Right lobe of liver (tissue), 6 donors: ENCODE data around the gene SLC28A1. TPM values are rescaled to one million over a fixed set of nuclear protein-coding genes. Genes with fewer than 3 reads are reported as not detected.

Source experiments
- ATAC-seq, 4 donors: fragments of 200-7000 bp; cut with Tn5 transposase; one replicate each; pipeline ENCODE4 v1.9.1; 2020; ENCODE audit warnings: mild to moderate bottlenecking in 4 of 4, moderate library complexity in 4 of 4
- DNase-seq, 3 donors: peaks; one replicate each; pipeline ENCODE4 v3.0.0-alpha.2; 2020
- H3K27ac ChIP-seq, 3 donors: fragments of 200-600 bp; one replicate each; pipeline ENCODE4 v1.8.0; 2022
- H3K27me3 ChIP-seq, 2 donors: fragments of 200-600 bp; one replicate each; pipeline ENCODE4 v1.8.0; 2022
- H3K36me3 ChIP-seq, 4 donors: fragments of 200-600 bp; sonication (generic) in 1 of 4; one replicate each; pipeline versions ENCODE4 v1.5.1 to v1.8.0; 2017 to 2022; ENCODE audit warnings: control low read depth in 1 of 4
- H3K4me1 ChIP-seq, 4 donors: fragments of 200-600 bp; sonication (generic) in 1 of 4; one replicate each; pipeline versions ENCODE4 v1.5.1 to v1.8.0; 2017 to 2022; ENCODE audit warnings: control low read depth in 1 of 4
- H3K4me3 ChIP-seq, 3 donors: fragments of 200-600 bp; one replicate each; pipeline ENCODE4 v1.8.0; 2022
- H3K9me3 ChIP-seq, 4 donors: fragments of 200-600 bp; sonication (generic) in 1 of 4; one replicate each; pipeline versions ENCODE4 v1.5.1 to v1.8.0; 2017 to 2022; ENCODE audit warnings: control low read depth in 1 of 4
- CTCF ChIP-seq, 4 donors: fragments of 200-600 bp in 3 of 4; fragments of 450-650 bp in 1 of 4; IDR thresholded peaks; one replicate each; pipeline versions ENCODE4 v1.5.1 to v1.8.0; 2016 to 2022; ENCODE audit warnings: antibody characterized with exemption in 4 of 4, mild to moderate bottlenecking in 2 of 4
- POLR2A ChIP-seq: fragments of 450-650 bp; IDR thresholded peaks from one replicate; pipeline ENCODE4 v1.6.1; 2017; ENCODE audit warnings: antibody characterized with exemption, mild to moderate bottlenecking
- WGBS: methylation state at CpG from one replicate; pipeline ENCODE4 v1.1.6; 2018; ENCODE audit warnings: low coverage, low lambda C conversion rate; ENCODE audit not compliant: insufficient coverage; ENCODE audit errors: missing lambda C conversion rate; 5-methylcytosine and 5-hydroxymethylcytosine counted together
- intact Hi-C, 2 donors: fragments of 100-400 bp; cut with DNase I; formaldehyde crosslinking; loops; one replicate each; pipeline versions ENCODE4 v1.11.2 to v1.14.1; 2022
- total RNA-seq, 6 experiments: library from RNA; depleted of rRNA in 2 of 6; stranded (reverse); fragments of >200 nt in 2 of 6; fragmentation: NEBNext Ultra II Directional in 3 of 6; extraction: Animal tissue kit (Norgen Biotek cat#: 25700) in 3 of 6; gene quantifications; one replicate each; pipeline versions ENCODE4 v1.1.0 to v1.2.4, GENCODE V29; 2016 to 2023
- donor health status: DM: no; HTN: yes; CAD: no.
- donor health status: DM: no; HTN: no; CAD: no.
- donor health status: DM: no; HTN: no; CAD: no.
- donor health status: DM: no; HTN: yes; CAD: no.
- donor health status: DM: no; HTN: yes; CAD: no.

The SLC28A1 gene
- total RNA-seq, 6 experiments from 2014 or later: 33.2 to 75.4 (median 49.9) TPM

- H3K36me3 ChIP-seq: peaks cover 0 to 4% (median 0%) of the 10 kb centered on the region in 4 donors
- DNase-seq (no peak), ATAC-seq (no peak)
- H3K4me3 ChIP-seq: no peak overlapping the region
- H3K27ac ChIP-seq: no peak overlapping the region
- H3K4me1 ChIP-seq: peaks cover 0 to 9% (median 0%) of the 10 kb centered on the region in 4 donors
- intact Hi-C loops: no loop called here
- WGBS: 74% methylated on average over 2 of the region's 2 CpGs
- H3K9me3 ChIP-seq: no peaks in the 10 kb centered on the region
- H3K27me3 ChIP-seq: no peaks in the 10 kb centered on the region
- TF ChIP-seq CTCF (IDR thresholded peaks at IDR 0.05): no peak
- no peak for TF ChIP-seq POLR2A
These were observed 58.0 kb downstream of the SLC28A1 start for GRCh38 chr15:84942456-84942855.

- Histone ChIP-seq H3K27ac (no peak overlapping the region), H3K4me3 (no peak overlapping the region), H3K4me1 (peaks cover 0 to 10% (median 0%) of the 10 kb centered on the region in 4 donors), H3K36me3 (peaks cover 0 to 4% (median 0%) of the 10 kb centered on the region in 4 donors), H3K9me3 (no peaks in the 10 kb centered on the region), H3K27me3 (no peaks in the 10 kb centered on the region)
- DNase-seq: no peak
- intact Hi-C loops: no loop called here
- WGBS: 93% methylated on average over 4 of the region's 10 CpGs
- TF ChIP-seq POLR2A (no peak), CTCF (IDR thresholded peaks at IDR 0.05) (no peak)
- ATAC-seq: peak in 1 of 4 donors; percentile 7
These were observed 59.8 kb downstream of the SLC28A1 start for GRCh38 chr15:84944311-84944710.

DNA sequence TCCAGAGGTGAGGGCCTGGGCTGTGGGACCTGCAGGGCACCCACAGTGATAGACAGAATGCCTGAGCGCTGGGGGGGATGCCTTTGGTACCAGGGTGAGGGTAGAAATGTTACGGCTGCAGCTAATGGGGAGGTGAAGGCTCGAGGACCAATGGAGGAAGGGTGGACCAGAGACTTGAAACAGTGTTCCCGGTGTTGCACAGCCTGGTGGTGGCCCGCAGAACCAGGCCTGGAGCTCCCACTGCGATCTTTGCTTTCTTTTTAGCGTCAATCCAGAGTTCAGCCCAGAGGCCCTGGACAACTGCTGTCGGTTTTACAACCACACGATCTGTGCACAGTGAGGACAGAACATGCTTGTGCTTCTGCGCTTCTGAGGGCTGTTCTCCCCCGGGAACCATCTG is 60.4 kb downstream of the SLC28A1 start:
- intact Hi-C loops: no loop called here
- DNase-seq (no peak), ATAC-seq (no peak)
- TF ChIP-seq CTCF (IDR thresholded peaks at IDR 0.05) (no peak), POLR2A (no peak)
- 90% methylated on average over 10 of the region's 11 CpGs for WGBS
- peaks cover 0 to 4% (median 0%) of the 10 kb centered on the region in 4 donors for H3K36me3 ChIP-seq
- no peaks in the 10 kb centered on the region for H3K27me3 ChIP-seq
- no peak overlapping the region for H3K27ac ChIP-seq
- peaks cover 0 to 10% (median 0%) of the 10 kb centered on the region in 4 donors for H3K4me1 ChIP-seq
- H3K9me3 ChIP-seq: no peaks in the 10 kb centered on the region
- H3K4me3 ChIP-seq: no peak overlapping the region

GRCh38 chr15:84946772-84947489 is 62.5 kb downstream of the SLC28A1 start:
- Histone ChIP-seq H3K27ac (no peak overlapping the region), H3K36me3 (peaks cover 0 to 4% (median 0%) of the 10 kb centered on the region in 4 donors), H3K27me3 (no peaks in the 10 kb centered on the region), H3K4me3 (no peak overlapping the region), H3K9me3 (no peaks in the 10 kb centered on the region), H3K4me1 (peaks cover 0 to 10% (median 0%) of the 10 kb centered on the region in 4 donors)
- peak; percentile 5 to 80 (median 12) for ATAC-seq
- intact Hi-C loops: no loop called here
- peak in 1 of 3 donors; percentile 78 for DNase-seq
- 63% methylated on average over 3 of the region's 5 CpGs for WGBS
- no peak for TF ChIP-seq POLR2A
- no peak for TF ChIP-seq CTCF (IDR thresholded peaks at IDR 0.05)
